ENCODE data around the gene WARS2.

The WARS2 gene

GRCh38 chr1:119090250-119090649 is 50.2 kb downstream of the WARS2 start:
- POLR2A ChIA-PET, result no interaction called here

GRCh38 chr1:119086830-119087229 is 53.6 kb downstream of the WARS2 start:
- TF ChIP-seq CTCF (IDR thresholded peaks at IDR 0.05; ENCODE audit: control extremely low read depth, extremely low read depth, low read depth, missing control alignments), result no peak
- POLR2A ChIA-PET, result no interaction called here
- DNase-seq (ENCODE audit: extremely low spot score), result no peak
- CTCF ChIA-PET, result no interaction called here

More at GRCh38 chr1:119090250-119090649, 50.2 kb downstream of the WARS2 start:
- TF ChIP-seq CTCF (IDR thresholded peaks at IDR 0.05; ENCODE audit: control extremely low read depth, extremely low read depth, low read depth, missing control alignments), result no peak
- no peak for DNase-seq (ENCODE audit: extremely low spot score)
- CTCF ChIA-PET, result no interaction called here

- no peak for TF ChIP-seq CTCF (IDR thresholded peaks at IDR 0.05; ENCODE audit: control extremely low read depth, extremely low read depth, low read depth, missing control alignments)
- ChIA-PET POLR2A (no interaction called here), CTCF (interaction anchor here (1.2 to 1.6 kb wide), 4 partner anchors 9 to 16 kb away, joined by 3 to 4 read pairs (median 4); no protein-coding TSS in a partner anchor)
- no peak for DNase-seq (ENCODE audit: extremely low spot score)
These were observed 55.7 kb downstream of the WARS2 start for GRCh38 chr1:119084798-119085197.

GRCh38 chr1:119083980-119084379 is 56.5 kb downstream of the WARS2 start:
- DNase-seq (ENCODE audit: extremely low spot score), result no peak
- POLR2A ChIA-PET, result no interaction called here
- CTCF ChIA-PET, result interaction anchor here (1.2 kb wide), 1 partner anchor 15 kb away, joined by 3 read pairs; no protein-coding TSS in a partner anchor
- TF ChIP-seq CTCF (IDR thresholded peaks at IDR 0.05; ENCODE audit: control extremely low read depth, extremely low read depth, low read depth, missing control alignments), result no peak

- no peak for TF ChIP-seq CTCF (IDR thresholded peaks at IDR 0.05; ENCODE audit: control extremely low read depth, extremely low read depth, low read depth, missing control alignments)
- ChIA-PET POLR2A (no interaction called here), CTCF (no interaction called here)
- no peak for DNase-seq (ENCODE audit: extremely low spot score)
These were observed 57.0 kb downstream of the WARS2 start for GRCh38 chr1:119083479-119083878.

GRCh38 chr1:119081700-119082099 is 58.8 kb downstream of the WARS2 start:
- TF ChIP-seq CTCF (IDR thresholded peaks at IDR 0.05; ENCODE audit: control extremely low read depth, extremely low read depth, low read depth, missing control alignments), result no peak
- CTCF ChIA-PET, result interaction anchor here (1.0 to 1.5 kb wide), 4 partner anchors 11 to 59 kb away, joined by 3 to 5 read pairs (median 4); partner anchors contain the start of gene WARS2
- POLR2A ChIA-PET, result no interaction called here
- DNase-seq (ENCODE audit: extremely low spot score), result no peak

GRCh38 chr1:119081267-119081666 is 59.2 kb downstream of the WARS2 start:
- no peak for DNase-seq (ENCODE audit: extremely low spot score)
- ChIA-PET POLR2A (no interaction called here), CTCF (interaction anchor here (0.9 to 1.5 kb wide), 4 partner anchors 11 to 60 kb away, joined by 3 to 5 read pairs (median 4); partner anchors contain the start of gene WARS2)
- no peak for TF ChIP-seq CTCF (IDR thresholded peaks at IDR 0.05; ENCODE audit: control extremely low read depth, extremely low read depth, low read depth, missing control alignments)

All from GM10248 (cell line).